ENCODE measurements around the gene PATZ1.
"Not testable (repeated sequence)": the region's sequence is repeated elsewhere in the genome, so short reads cannot be mapped to it uniquely, and the experiment has no call there.

Gene PATZ1

GRCh38 chr22:31328544-31328960 lies 17.6 kb downstream of the PATZ1 start:
- TF ChIP-seq CTCF (IDR thresholded peaks at IDR 0.05; ENCODE audit: insufficient read depth, low read depth, low read length, missing control alignments): no peak
- DNase-seq (ENCODE audit: low read depth): no peak
- no peak overlapping the region for H3K4me3 ChIP-seq (ENCODE audit: low read depth, low read length)

GRCh38 chr22:31327806-31328543 lies 18.2 kb downstream of the PATZ1 start:
- no peak for DNase-seq (ENCODE audit: low read depth)
- no peak for TF ChIP-seq CTCF (IDR thresholded peaks at IDR 0.05; ENCODE audit: insufficient read depth, low read depth, low read length, missing control alignments)
- no peak overlapping the region for H3K4me3 ChIP-seq (ENCODE audit: low read depth, low read length)

- no peak overlapping the region for H3K4me3 ChIP-seq (ENCODE audit: low read depth, low read length)
- no peak for TF ChIP-seq CTCF (IDR thresholded peaks at IDR 0.05; ENCODE audit: insufficient read depth, low read depth, low read length, missing control alignments)
- DNase-seq (ENCODE audit: low read depth): no peak
Observed at GRCh38 chr22:31326877-31327276, 19.3 kb downstream of the PATZ1 start.

GRCh38 chr22:31323578-31324550 lies 22.3 kb downstream of the PATZ1 start:
- TF ChIP-seq CTCF (IDR thresholded peaks at IDR 0.05; ENCODE audit: insufficient read depth, low read depth, low read length, missing control alignments): no peak
- DNase-seq (ENCODE audit: low read depth): no peak
- no peak overlapping the region for H3K4me3 ChIP-seq (ENCODE audit: low read depth, low read length)

- no peak for DNase-seq (ENCODE audit: low read depth)
- no peak for TF ChIP-seq CTCF (IDR thresholded peaks at IDR 0.05; ENCODE audit: insufficient read depth, low read depth, low read length, missing control alignments)
- no peak overlapping the region for H3K4me3 ChIP-seq (ENCODE audit: low read depth, low read length)
Observed at GRCh38 chr22:31321421-31321820, 24.7 kb downstream of the PATZ1 start.

- not testable (repeated sequence) for H3K4me3 ChIP-seq (ENCODE audit: low read depth, low read length); DNase-seq (ENCODE audit: low read depth)
Observed at GRCh38 chr22:31314220-31314619, 31.9 kb downstream of the PATZ1 start.

Measured in GM12865 (cell line).